A673 (cell line): ENCODE data around the gene TJP1.

ENCODE experiments used
- CTCF ChIP-seq: fragments of 300-800, 200-600 bp; sonication (generic); conservative IDR thresholded peaks from 2 replicates; pipeline ENCODE4 v1.5.1; 2017; ENCODE audit warnings: low read depth, mild to moderate bottlenecking, antibody characterized with exemption, low read length, moderate library complexity, mixed read lengths
- EZH2 ChIP-seq: fragments of 200-600 bp; sonication (generic); IDR thresholded peaks from 2 replicates; pipeline ENCODE4 v1.6.1; 2017; ENCODE audit warnings: borderline replicate concordance, low read depth, mild to moderate bottlenecking, mixed read lengths, antibody characterized with exemption, low read length; ENCODE audit not compliant: poor library complexity, severe bottlenecking

- TF ChIP-seq CTCF = no peak
- no peak for TF ChIP-seq EZH2
These were observed 62.7 kb downstream of the TJP1 start for GRCh38 chr15:29759596-29759995.
